VCaP (cell line): Measurements from ENCODE around the gene ALDH1A3.

Experiments
- H3K27ac ChIP-seq: fragments of 450-650 bp; 2 replicates; pipeline ENCODE4 v1.5.1; 2017
- TF ChIP-seq, protein P1 (sequence below): fragments of 450-650 bp; conservative IDR thresholded peaks from 2 replicates; pipeline ENCODE4 v1.5.1; 2017; ENCODE audit warnings: mild to moderate bottlenecking, moderate library complexity

ALDH1A3 gene

DNA sequence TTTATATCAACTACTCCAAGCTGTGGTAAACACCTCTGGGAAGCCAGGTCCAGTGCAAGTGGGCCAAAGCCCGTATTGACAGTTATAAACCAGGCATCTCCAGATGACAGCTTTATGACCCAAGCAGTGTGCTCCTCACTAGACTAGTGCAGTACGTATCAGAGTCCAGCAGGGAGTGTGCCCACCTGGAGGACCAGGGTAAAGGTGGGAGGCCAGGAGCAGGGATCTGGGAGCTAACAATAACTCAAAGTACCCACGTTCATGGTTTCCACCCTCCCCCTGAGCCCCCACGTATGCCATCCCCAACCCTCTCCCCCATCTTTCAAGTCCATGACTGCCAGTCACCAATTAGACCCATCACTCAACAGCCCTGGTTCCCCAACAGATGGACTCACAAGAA is 27.0 kb upstream of the ALDH1A3 start:
- no peak overlapping the region for H3K27ac ChIP-seq
- TF ChIP-seq, protein P1, sequence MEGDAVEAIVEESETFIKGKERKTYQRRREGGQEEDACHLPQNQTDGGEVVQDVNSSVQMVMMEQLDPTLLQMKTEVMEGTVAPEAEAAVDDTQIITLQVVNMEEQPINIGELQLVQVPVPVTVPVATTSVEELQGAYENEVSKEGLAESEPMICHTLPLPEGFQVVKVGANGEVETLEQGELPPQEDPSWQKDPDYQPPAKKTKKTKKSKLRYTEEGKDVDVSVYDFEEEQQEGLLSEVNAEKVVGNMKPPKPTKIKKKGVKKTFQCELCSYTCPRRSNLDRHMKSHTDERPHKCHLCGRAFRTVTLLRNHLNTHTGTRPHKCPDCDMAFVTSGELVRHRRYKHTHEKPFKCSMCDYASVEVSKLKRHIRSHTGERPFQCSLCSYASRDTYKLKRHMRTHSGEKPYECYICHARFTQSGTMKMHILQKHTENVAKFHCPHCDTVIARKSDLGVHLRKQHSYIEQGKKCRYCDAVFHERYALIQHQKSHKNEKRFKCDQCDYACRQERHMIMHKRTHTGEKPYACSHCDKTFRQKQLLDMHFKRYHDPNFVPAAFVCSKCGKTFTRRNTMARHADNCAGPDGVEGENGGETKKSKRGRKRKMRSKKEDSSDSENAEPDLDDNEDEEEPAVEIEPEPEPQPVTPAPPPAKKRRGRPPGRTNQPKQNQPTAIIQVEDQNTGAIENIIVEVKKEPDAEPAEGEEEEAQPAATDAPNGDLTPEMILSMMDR: no peak

DNA sequence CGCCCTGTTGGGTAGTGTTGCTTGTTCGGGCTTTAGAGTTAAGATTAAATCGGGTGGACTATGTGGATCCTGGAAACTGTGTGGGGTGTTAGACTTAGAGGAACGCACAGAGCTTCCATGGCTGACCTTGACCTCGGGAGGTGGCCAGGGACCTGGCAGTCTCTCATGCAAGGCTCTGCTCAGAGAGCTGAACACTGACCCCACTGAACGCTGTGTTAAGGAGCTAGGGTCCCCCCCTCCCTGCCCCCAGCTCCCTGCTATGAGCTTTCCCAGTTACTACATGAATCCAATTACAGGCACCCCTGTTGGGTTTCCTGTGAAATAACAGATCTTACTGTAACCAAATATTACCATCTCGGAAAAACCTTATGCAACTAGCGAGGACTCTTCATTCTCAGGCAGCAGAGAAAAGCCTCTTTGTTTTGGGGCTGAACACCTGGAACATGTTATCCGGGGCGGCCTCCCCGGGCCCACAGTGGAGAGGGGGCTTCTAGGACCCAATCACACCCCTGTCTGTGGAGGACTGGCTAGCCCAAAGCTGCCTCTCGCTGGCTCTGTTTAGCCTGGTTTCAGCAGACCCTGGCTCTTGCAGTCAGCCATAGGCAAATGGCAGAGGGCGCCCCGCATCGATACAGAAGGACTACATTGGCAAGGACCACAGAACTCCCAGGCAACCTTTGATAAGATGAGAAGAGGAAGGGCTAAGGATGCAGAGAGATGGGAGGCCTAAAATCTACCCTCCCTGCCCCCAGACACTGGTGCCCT is 25.8 kb upstream of the ALDH1A3 start:
- H3K27ac ChIP-seq: no peak overlapping the region
- TF ChIP-seq, protein P1: no peak

DNA sequence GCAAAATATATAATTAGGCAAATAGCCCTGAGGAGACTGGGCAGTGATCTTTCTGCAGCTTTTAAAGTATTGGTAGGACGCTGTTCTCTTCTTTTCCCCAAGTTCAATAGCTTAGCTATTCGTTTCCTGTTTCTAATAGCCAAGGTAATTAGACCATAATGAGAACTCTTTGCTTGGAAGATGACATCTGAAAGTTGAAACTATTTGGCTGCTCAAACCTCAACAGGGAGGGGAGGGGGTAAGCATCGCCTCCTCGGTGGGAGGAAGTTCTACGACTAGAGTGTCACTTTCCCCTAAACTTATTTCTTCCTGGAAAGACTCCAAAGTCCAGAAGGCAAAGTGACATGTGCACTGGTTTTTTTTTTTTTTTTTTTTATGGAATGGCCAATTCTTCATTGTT is 22.8 kb upstream of the ALDH1A3 start:
- TF ChIP-seq, protein P1: no peak
- no peak overlapping the region for H3K27ac ChIP-seq

DNA sequence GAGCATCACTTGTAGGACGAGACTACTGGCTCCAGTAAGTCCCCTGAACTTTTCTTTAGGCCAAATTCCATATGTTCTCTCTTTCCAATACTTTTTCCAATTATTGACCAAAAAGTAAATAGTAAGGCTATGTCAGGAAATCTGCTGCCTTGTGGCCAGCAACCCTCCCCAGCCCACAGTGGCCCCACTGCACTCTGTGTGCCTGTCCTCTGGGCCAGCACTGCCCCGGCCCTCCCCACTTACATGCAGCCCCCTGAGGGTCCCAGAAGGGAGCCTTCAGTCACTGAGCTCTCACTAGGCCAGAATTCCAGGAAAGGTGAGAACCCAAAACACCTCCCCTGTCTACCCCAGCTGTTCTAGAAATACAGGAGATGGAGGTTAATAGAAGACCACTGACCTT is 21.3 kb upstream of the ALDH1A3 start:
- TF ChIP-seq, protein P1: no peak

DNA sequence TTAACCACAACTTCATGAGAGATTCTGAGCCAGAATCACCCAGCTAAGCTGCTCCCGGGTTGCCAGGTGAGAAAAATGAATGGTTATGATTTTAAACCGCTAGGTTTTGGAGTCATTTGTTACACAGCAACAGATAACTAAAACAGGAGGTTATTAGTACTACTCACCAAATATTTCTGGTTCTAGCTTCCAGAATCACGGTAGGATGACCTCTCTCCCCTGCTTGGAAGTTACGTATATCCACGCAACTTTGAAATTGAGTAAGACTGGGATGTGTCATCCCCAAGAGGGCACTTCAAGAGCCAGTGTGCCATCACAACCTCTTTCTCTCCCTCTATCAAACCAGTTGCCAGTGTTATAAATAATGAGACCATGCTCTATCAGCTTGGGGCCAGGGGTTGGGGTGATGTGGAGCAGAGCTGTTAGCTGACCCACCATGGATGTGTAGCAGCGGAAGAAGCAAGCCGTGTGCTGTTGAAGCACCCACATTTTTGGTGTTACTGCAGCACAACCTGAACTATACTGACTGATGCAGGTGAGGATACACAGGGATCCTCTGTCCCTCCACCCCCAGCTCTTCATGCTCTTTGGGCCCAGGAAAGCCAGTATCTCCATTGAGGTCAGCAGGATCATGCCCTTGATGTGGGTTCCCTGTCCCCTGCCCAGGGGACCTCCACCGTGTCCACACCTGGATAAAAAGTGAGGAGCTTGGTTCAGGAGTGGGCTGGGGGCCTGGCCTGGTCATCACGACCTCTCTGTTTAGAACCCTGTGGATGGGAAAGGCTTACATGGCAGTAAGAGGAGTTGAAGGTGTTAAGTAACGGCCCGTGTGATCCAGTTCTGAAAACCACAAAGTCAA is 19.4 kb upstream of the ALDH1A3 start:
- TF ChIP-seq, protein P1: no peak
- no peak overlapping the region for H3K27ac ChIP-seq

More for the DNA sequence above, 21.3 kb upstream of the ALDH1A3 start:
- H3K27ac ChIP-seq: no peak overlapping the region

DNA sequence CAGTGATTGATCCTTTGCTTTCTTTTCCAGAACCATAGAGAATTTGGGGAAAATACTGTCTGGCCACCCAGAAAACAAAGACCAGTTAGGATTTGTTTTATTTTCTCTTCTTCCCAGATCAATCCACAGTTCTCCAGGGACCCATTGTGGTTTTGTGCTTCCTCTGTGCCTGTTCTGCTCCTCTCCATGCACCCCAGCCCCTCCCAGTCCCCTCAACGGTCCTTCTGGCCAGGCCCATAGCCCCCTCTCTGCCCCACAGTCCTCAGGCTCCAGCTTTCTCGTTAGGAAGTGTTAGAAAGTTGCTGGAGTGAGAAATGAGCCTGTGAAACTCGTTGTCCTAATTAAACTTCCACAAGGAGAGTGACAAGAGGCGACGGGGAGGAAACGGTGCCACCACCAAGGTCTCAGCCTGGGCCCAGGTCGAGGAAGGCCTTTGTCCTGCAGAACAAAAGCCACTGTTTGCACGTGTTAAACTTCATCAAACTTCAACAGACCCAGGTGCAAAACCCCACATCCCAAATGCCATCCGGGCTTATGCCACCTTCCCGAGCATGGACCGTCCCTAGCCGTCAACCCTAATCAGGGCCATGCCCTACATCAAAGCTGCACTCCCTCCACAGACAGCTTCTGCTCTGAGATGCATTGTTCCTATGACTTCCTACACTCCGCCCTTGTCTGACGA is 18.7 kb upstream of the ALDH1A3 start:
- no peak overlapping the region for H3K27ac ChIP-seq
- TF ChIP-seq, protein P1: no peak

DNA sequence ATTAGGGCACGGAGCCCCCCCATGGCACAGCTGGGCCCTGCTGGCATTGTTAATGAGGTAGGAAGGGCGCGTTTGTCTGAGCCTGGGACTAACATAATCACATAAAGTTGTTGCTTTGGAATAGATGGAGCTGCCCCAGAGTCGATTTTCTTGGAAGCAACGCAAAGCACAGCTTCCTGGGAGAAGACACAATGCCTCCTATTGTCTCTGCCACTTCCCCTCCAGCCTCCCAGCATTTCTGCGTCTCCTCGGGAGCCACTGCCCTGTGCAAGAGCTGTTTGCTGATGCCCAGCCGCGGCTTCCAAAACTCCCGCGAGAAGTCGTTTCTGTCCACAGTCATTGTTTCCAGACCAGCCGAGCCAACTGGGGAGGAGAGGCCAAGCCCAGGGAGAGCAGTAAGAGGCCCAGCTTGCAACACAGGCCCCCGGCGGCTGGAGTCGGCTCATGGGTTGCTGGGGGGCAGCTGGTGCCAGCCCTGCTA is 18.1 kb upstream of the ALDH1A3 start:
- TF ChIP-seq, protein P1: no peak
- no peak overlapping the region for H3K27ac ChIP-seq
